CD4-positive, alpha-beta T cell treated with Interleukin-17A for 1 hour (primary cell): ENCODE results near the gene NPPA.
A peak's percentile ranks its signal among the peaks of the same experiment; 100 is the strongest.

ENCODE experiments used
- DNase-seq: peaks from one replicate; pipeline ENCODE4 v3.0.0-alpha.2; 2020

The NPPA gene

GRCh38 chr1:11841245-11842153, 6.1 kb downstream of the NPPA start:
- no peak for DNase-seq

GRCh38 chr1:11839727-11840705, 7.6 kb downstream of the NPPA start:
- DNase-seq = no peak

- peak; percentile 76 for DNase-seq
These were observed 9.0 kb downstream of the NPPA start for GRCh38 chr1:11838349-11839272.

- no peak for DNase-seq
These were observed 9.7 kb downstream of the NPPA start for GRCh38 chr1:11837767-11838348.

GRCh38 chr1:11836955-11837766, 10.4 kb downstream of the NPPA start:
- DNase-seq = no peak

GRCh38 chr1:11835441-11836225, 11.9 kb downstream of the NPPA start:
- DNase-seq = no peak

- no peak for DNase-seq
These were observed 13.7 kb downstream of the NPPA start for GRCh38 chr1:11833900-11834299.

- no peak for DNase-seq
These were observed 14.1 kb downstream of the NPPA start for GRCh38 chr1:11833497-11833896.

- no peak for DNase-seq
These were observed 15.4 kb downstream of the NPPA start for GRCh38 chr1:11831945-11832725.

GRCh38 chr1:11828511-11828910, 19.1 kb downstream of the NPPA start:
- no peak for DNase-seq

- no peak for DNase-seq
These were observed 20.6 kb downstream of the NPPA start for GRCh38 chr1:11826946-11827345.

GRCh38 chr1:11825131-11825530, 22.5 kb downstream of the NPPA start:
- DNase-seq = no peak

- DNase-seq = no peak
These were observed 24.0 kb downstream of the NPPA start for GRCh38 chr1:11823366-11824137.

- no peak for DNase-seq
These were observed 25.5 kb downstream of the NPPA start for GRCh38 chr1:11822091-11822490.

- DNase-seq = no peak
These were observed 30.4 kb downstream of the NPPA start for GRCh38 chr1:11817192-11817591.

GRCh38 chr1:11813021-11813420, 34.6 kb downstream of the NPPA start:
- no peak for DNase-seq

GRCh38 chr1:11807133-11807532, 40.5 kb downstream of the NPPA start:
- DNase-seq = peak; percentile 2

- DNase-seq = no peak
These were observed 41.2 kb downstream of the NPPA start for GRCh38 chr1:11806307-11806936.
